Adipose tissue (tissue), 3 donors: ENCODE data around the gene CEP192. TPM values are rescaled to one million over a fixed set of nuclear protein-coding genes. Genes with fewer than 3 reads are reported as not detected.

ENCODE experiments used
- H3K27ac ChIP-seq: one replicate; pipeline ENCODE4 v1.5.1; 2013; ENCODE audit warnings: low read depth, low read length
- WGBS, 3 donors: extraction: QIAGEN DNeasy Blood & Tissue Kit; methylation state at CpG; one replicate each; pipeline ENCODE4 v1.1.7; 2013; 5-methylcytosine and 5-hydroxymethylcytosine counted together
- polyA plus RNA-seq, 3 donors: library from polyadenylated mRNA; stranded (reverse); fragments of 200-250 nt; gene quantifications; one replicate each; pipeline ENCODE4 v1.2.3, GENCODE V29; 2013
- donor health status: healthy with polysubstance abuse.
- donor health status: Bipolar disorder and iron deficiency.
- donor health status: healthy.

Gene CEP192
- polyA plus RNA-seq, 3 donors: 6.2 to 8.9 (median 6.5) TPM

- 88 to 92% (median 89%) methylated on average over 16 of the region's 16 CpGs for WGBS, 3 donors
- H3K27ac ChIP-seq: no peak overlapping the region
Measured at GRCh38 chr18:13161276-13161899, 170.2 kb downstream of the CEP192 start.

- WGBS, 3 donors: 90 to 93% (median 91%) methylated on average over 12 of the region's 12 CpGs
- H3K27ac ChIP-seq: no peak overlapping the region
Measured at GRCh38 chr18:13163167-13163927, 172.2 kb downstream of the CEP192 start.

GRCh38 chr18:13164406-13164805, 173.2 kb downstream of the CEP192 start:
- WGBS, 3 donors: 91% methylated on average over 13 of the region's 13 CpGs
- no peak overlapping the region for H3K27ac ChIP-seq

- 90 to 92% (median 91%) methylated on average over 16 of the region's 16 CpGs for WGBS, 3 donors
- H3K27ac ChIP-seq: no peak overlapping the region
Measured at GRCh38 chr18:13165636-13166423, 174.7 kb downstream of the CEP192 start.

- WGBS, 3 donors: 89 to 91% (median 91%) methylated on average over 14 of the region's 14 CpGs
- H3K27ac ChIP-seq: no peak overlapping the region
Measured at GRCh38 chr18:13173578-13174145, 182.5 kb downstream of the CEP192 start.

Other genes starting within 250 kb of the CEP192 start
- gene PTPN2, start 107.1 kb upstream of the CEP192 start, polyA plus RNA-seq: 10 to 100 TPM; 27.6 to 32.4 (median 28.3) TPM
- gene SEH1L, start 43.4 kb upstream of the CEP192 start, polyA plus RNA-seq: 10 to 100 TPM; 10.5 to 25.8 (median 18.7) TPM
- 1 to 10 TPM; 1.7 to 8.5 (median 3.7) TPM for gene LDLRAD4, start 227.4 kb downstream of the CEP192 start, polyA plus RNA-seq